Common myeloid progenitor, CD34-positive (primary cell): ENCODE data around the gene MICAL3.

Source experiments
- CTCF ChIA-PET: fragments of 350-600 bp; sonication (Branson Sonifier 250); formaldehyde crosslinking; loops from one replicate; lab custom pipeline; 2021; ENCODE audit warnings: antibody characterized with exemption; lab: Charles Lee
- POLR2A ChIA-PET: fragments of 350-600 bp; sonication (Branson Sonifier 250); formaldehyde crosslinking; loops from one replicate; lab custom pipeline; 2021; ENCODE audit warnings: antibody characterized with exemption; lab: Charles Lee
- DNase-seq, 3 donors: peaks; one replicate each; pipeline versions ENCODE4 v3.0.0 to v3.0.0-alpha.2; 2013
- H3K27ac ChIP-seq, 2 experiments: 1 replicate in 1 of 2; 2 replicates in 1 of 2; pipeline ENCODE4 v1.7.0; 2013; ENCODE audit warnings: inconsistent platforms in 2 of 2, low read length in 2 of 2, mild to moderate bottlenecking in 2 of 2, low read depth in 1 of 2, moderate library complexity in 1 of 2; ENCODE audit not compliant: severe bottlenecking in 2 of 2, insufficient read depth in 1 of 2, poor library complexity in 1 of 2
- H3K27me3 ChIP-seq, 5 experiments: replicated peaks in 2 of 5; 1 replicate in 3 of 5; 2 replicates in 2 of 5; pipeline versions ENCODE4 v1.6.1 to v1.7.0; 2013; ENCODE audit warnings: low read length in 4 of 5, mild to moderate bottlenecking in 2 of 5, moderate library complexity in 2 of 5, inconsistent platforms in 1 of 5; ENCODE audit not compliant: insufficient read depth in 5 of 5, control insufficient read depth in 4 of 5
- H3K36me3 ChIP-seq, 4 experiments: 1 replicate in 2 of 4; 2 replicates in 2 of 4; pipeline versions ENCODE4 v1.6.1 to v1.7.0; 2013; ENCODE audit warnings: low read length in 3 of 4, control low read depth in 1 of 4, mild to moderate bottlenecking in 1 of 4; ENCODE audit not compliant: control insufficient read depth in 4 of 4, insufficient read depth in 4 of 4
- H3K4me1 ChIP-seq, 4 experiments: 1 replicate in 3 of 4; 2 replicates in 1 of 4; pipeline versions ENCODE4 v1.6.1 to v1.7.1; 2013; ENCODE audit warnings: low read length in 3 of 4, mild to moderate bottlenecking in 3 of 4, control low read depth in 1 of 4, inconsistent platforms in 1 of 4, moderate library complexity in 1 of 4; ENCODE audit not compliant: control insufficient read depth in 4 of 4, insufficient read depth in 4 of 4; ENCODE audit errors: control extremely low read depth in 1 of 4
- H3K4me3 ChIP-seq, 7 experiments: 1 replicate in 4 of 7; 2 replicates in 3 of 7; pipeline versions ENCODE4 v1.5.1 to v1.7.0; 2013; ENCODE audit warnings: mild to moderate bottlenecking in 7 of 7, low read length in 6 of 7, moderate library complexity in 6 of 7, inconsistent platforms in 2 of 7, low read depth in 2 of 7, control low read depth in 1 of 7; ENCODE audit not compliant: insufficient read depth in 4 of 7, control insufficient read depth in 1 of 7; ENCODE audit errors: extremely low read depth in 1 of 7
- H3K9me3 ChIP-seq, 5 experiments: 1 replicate in 4 of 5; 2 replicates in 1 of 5; pipeline versions ENCODE4 v1.6.1 to v1.7.1; 2013; ENCODE audit warnings: low read length in 4 of 5, mild to moderate bottlenecking in 2 of 5, inconsistent platforms in 1 of 5, low read depth in 1 of 5, moderate library complexity in 1 of 5; ENCODE audit not compliant: control insufficient read depth in 4 of 5, insufficient read depth in 2 of 5; ENCODE audit errors: control extremely low read depth in 1 of 5
- WGBS: methylation state at CpG from one replicate; pipeline ENCODE4 v1.1.5; 2013; ENCODE audit not compliant: insufficient coverage; 5-methylcytosine and 5-hydroxymethylcytosine counted together

Gene MICAL3

DNA sequence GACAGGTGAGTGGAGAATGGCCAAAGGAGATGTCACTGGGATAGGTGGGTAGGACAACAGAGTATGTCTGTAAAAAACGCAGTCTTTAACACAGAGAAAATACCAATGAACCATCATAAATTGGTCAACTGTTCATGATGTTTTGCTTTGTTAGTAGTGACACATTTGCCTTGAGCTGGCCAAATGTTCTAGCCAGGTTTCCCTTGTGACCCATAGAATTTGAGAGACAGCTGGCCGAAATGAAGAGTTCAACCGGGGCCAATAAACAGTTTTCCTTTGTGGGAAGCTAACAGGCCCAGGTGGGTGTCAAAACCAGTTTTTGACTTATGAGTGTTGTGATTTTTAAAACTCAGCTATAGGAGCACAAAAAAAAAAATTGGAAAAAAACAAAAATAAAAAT is 133.5 kb downstream of the MICAL3 start:
- Histone ChIP-seq H3K9me3 (no peaks in the 10 kb centered on the region), H3K4me1 (no peaks in the 10 kb centered on the region), H3K36me3 (peaks cover 6 to 64% (median 49%) of the 10 kb centered on the region in 4 experiments), H3K27ac (no peak overlapping the region), H3K4me3 (no peak overlapping the region), H3K27me3 (no peaks in the 10 kb centered on the region)
- DNase-seq: no peak
- POLR2A ChIA-PET: no interaction called here
- 100% methylated on average over 1 of the region's 3 CpGs for WGBS
- CTCF ChIA-PET: interaction anchor here (1.2 to 2.6 kb wide), 3 partner anchors 13 to 109 kb away, joined by 3 to 11 read pairs (median 9); no protein-coding TSS in a partner anchor

DNA sequence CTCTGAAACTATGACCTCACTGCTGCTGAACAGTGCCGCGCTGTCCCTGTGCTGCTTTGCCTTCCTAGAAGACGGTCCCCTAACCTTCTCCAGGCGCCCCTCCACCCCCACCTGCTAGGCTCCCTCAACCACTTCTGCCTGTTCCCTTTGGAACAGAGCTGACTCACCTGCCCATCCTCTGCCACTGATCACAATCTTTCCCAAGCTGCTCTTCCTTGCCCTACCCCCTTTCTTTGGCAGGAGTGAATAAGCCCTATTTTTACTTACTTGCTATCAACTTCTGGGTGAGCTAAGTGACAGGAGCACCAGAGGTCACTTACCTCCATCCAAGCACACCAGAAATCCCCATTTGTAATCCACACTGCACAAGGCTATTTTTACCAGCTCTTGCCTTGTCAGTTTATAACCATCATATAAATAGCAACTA is 134.1 kb downstream of the MICAL3 start:
- Histone ChIP-seq H3K27me3 (no peaks in the 10 kb centered on the region), H3K27ac (no peak overlapping the region), H3K36me3 (peaks cover 6 to 67% (median 50%) of the 10 kb centered on the region in 4 experiments), H3K9me3 (no peaks in the 10 kb centered on the region), H3K4me3 (no peak overlapping the region), H3K4me1 (no peaks in the 10 kb centered on the region)
- WGBS: 100% methylated on average over 4 of the region's 4 CpGs
- ChIA-PET CTCF (interaction anchor here (1.2 to 2.6 kb wide), 2 partner anchors 13 to 110 kb away, joined by 3 to 11 read pairs; no protein-coding TSS in a partner anchor), POLR2A (no interaction called here)
- DNase-seq: no peak

DNA sequence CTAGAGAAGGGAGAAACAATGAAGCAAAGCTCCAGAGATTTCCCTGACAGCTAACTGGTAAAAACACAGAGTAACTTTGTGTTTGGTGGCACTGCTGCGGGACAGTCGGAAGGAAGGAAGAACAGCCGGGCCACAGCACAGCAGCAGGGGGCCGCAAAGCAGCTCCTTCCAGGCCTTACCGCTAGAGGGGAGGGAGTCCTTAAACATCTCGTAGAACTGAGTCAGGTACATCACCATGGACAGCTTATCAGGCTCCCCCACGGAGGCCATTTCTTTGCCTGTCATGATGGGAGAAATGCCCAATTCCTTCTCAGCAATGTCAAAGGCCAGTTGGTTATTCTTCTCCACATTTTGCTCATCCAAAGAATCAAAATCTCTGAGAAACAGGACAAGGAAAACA is 135.5 kb downstream of the MICAL3 start:
- ChIA-PET CTCF (interaction anchor here (0.7 to 2.6 kb wide), 5 partner anchors 11 to 187 kb away, joined by 3 to 11 read pairs (median 5); partner anchors contain the start of gene MICAL3), POLR2A (no interaction called here)
- Histone ChIP-seq H3K4me1 (no peaks in the 10 kb centered on the region), H3K27ac (no peak overlapping the region), H3K36me3 (peaks cover 10 to 72% (median 51%) of the 10 kb centered on the region in 4 experiments), H3K27me3 (no peaks in the 10 kb centered on the region), H3K9me3 (no peaks in the 10 kb centered on the region), H3K4me3 (no peak overlapping the region)
- peak in 2 of 3 donors; percentile 31 to 38 for DNase-seq
- WGBS: 88% methylated on average over 7 of the region's 7 CpGs

DNA sequence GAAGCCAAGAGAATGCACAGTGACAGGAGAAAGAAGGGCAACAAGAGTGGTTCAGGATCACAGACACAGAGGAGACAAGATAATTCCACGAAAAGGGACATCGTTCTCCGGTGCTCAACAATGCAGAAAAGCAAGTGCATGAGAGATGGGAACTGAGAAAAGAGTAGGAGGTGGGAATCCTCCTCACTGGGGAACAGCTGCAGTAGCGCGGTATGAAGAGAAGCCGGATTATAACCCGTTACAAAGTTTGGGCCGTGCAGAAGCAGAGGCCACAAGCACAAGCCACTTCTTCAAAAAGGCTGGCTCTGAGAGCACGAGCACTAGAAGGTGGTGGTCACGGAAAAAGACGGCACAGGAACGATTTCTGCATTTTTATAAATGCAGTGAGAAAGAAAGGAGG is 135.9 kb downstream of the MICAL3 start:
- Histone ChIP-seq H3K27ac (no peak overlapping the region), H3K4me3 (no peak overlapping the region), H3K4me1 (no peaks in the 10 kb centered on the region), H3K27me3 (no peaks in the 10 kb centered on the region), H3K36me3 (peaks cover 10 to 68% (median 51%) of the 10 kb centered on the region in 4 experiments), H3K9me3 (no peaks in the 10 kb centered on the region)
- 89% methylated on average over 12 of the region's 12 CpGs for WGBS
- no peak for DNase-seq
- POLR2A ChIA-PET: no interaction called here
- CTCF ChIA-PET: interaction anchor here (1.5 to 2.6 kb wide), 4 partner anchors 10 to 188 kb away, joined by 4 to 11 read pairs (median 5); partner anchors contain the start of gene MICAL3

DNA sequence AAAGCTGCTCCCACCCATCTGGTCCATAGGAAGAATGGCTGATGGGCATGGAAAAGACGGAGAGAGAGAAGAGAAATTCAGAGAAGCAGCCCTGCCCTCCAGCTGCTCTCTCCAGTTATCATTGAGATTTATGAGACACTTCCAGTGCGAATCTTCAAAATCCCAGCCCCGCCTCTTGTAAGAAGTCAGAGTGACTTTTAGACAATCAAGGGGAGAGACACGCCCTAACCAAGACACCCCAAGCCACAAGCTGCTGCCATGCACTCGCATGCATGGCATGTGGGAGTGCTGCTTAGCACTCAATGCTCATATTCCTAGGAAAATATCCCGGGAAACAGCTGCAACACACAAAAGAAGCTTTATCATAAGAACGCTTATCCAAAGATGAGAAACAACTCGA is 139.5 kb downstream of the MICAL3 start:
- Histone ChIP-seq H3K27me3 (no peaks in the 10 kb centered on the region), H3K36me3 (peaks cover 8 to 81% (median 47%) of the 10 kb centered on the region in 4 experiments), H3K27ac (no peak overlapping the region), H3K4me3 (no peak overlapping the region), H3K4me1 (no peaks in the 10 kb centered on the region), H3K9me3 (no peaks in the 10 kb centered on the region)
- POLR2A ChIA-PET: no interaction called here
- CTCF ChIA-PET: interaction anchor here (0.6 to 1.0 kb wide), 3 partner anchors 31 to 169 kb away, joined by 3 read pairs; no protein-coding TSS in a partner anchor
- 100% methylated on average over 3 of the region's 8 CpGs for WGBS
- DNase-seq: no peak

DNA sequence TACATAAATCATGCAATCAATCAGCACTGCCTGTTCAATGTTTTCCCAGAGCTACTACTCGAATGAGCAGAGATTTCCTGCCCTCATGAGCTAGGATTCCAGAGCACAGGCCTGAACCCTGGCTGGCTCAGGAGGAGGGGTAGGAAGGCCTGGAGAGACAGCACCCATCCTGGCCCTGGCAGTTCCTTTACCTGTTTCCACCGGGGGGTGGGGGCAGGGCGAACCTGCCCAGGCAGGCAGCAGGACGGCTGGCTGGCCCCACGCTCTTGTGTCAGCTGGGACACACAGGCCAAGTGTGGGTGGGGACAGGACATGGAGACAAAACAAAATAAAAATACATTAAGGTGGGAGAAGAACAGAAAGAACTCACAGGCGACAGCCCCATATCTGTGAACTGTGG is 140.3 kb downstream of the MICAL3 start:
- ChIA-PET CTCF (interaction anchor here (0.6 to 0.9 kb wide), 2 partner anchors 30 to 41 kb away, joined by 3 read pairs; no protein-coding TSS in a partner anchor), POLR2A (no interaction called here)
- WGBS: 79% methylated on average over 2 of the region's 6 CpGs
- Histone ChIP-seq H3K27ac (no peak overlapping the region), H3K4me1 (no peaks in the 10 kb centered on the region), H3K27me3 (no peaks in the 10 kb centered on the region), H3K36me3 (peaks cover 12 to 88% (median 53%) of the 10 kb centered on the region in 4 experiments), H3K4me3 (no peak overlapping the region), H3K9me3 (no peaks in the 10 kb centered on the region)
- no peak for DNase-seq

DNA sequence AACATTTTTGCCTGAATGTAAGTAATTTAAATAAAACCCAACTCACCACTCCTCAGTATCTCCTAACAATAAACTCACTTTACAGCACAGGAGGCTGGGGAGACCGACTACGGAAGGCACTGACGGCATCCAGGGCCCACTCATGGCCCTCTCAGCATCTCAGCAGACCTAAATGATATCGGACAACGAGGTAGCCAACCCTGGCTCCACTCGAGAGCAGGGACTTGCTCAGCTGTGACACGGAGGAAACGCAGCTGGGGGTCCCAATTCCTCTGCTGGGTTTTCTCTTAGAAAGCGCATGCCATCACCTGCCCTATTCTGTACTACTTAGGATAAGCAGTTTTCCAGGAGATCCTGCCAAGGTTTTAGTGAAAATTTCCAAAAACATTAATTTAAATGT is 141.0 kb downstream of the MICAL3 start:
- Histone ChIP-seq H3K36me3 (peaks cover 12 to 85% (median 51%) of the 10 kb centered on the region in 4 experiments), H3K4me1 (no peaks in the 10 kb centered on the region), H3K27me3 (no peaks in the 10 kb centered on the region), H3K9me3 (no peaks in the 10 kb centered on the region), H3K4me3 (no peak overlapping the region), H3K27ac (no peak overlapping the region)
- POLR2A ChIA-PET: no interaction called here
- 100% methylated on average over 9 of the region's 9 CpGs for WGBS
- no peak for DNase-seq
- CTCF ChIA-PET: no interaction called here
